ENCODE measurements around the gene PCDHGB6.
"Not testable (repeated sequence)": the region's sequence is repeated elsewhere in the genome, so short reads cannot be mapped to it uniquely, and the experiment has no call there.

PCDHGB6 gene

DNA sequence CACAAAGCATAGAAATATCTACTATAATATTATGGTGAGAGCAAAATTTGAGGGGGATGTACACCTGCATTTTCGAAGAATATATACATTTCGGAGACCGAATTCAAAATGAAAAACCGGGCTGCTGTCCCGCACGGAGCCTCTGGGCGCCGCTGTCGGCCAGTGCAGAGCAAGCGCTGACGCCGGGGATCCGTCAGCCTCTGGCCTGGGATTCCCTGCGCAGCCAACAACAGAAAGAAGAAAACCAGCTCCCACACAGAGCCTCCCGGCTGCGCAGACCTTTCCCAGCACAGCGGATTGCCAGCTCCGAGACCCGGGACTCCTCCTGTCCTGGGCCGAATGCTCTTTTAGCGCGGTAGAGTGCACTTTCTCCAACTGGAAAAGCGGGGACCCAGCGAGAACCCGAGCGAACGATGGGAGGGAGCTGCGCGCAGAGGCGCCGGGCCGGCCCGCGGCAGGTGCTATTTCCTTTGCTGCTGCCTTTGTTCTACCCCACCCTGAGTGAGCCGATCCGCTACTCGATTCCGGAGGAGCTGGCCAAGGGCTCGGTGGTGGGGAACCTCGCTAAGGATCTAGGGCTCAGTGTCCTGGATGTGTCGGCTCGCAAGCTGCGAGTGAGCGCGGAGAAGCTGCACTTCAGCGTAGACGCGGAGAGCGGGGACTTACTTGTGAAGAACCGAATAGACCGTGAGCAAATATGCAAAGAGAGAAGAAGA lies at the start of gene PCDHGB6:
PCDHGB6 (plus strand) TSS at position 232 of the 716 bp plus-strand sequence; CDS start at position 414, 182 bp downstream.
- DNase-seq: peak; percentile 56
- H3K4me1 Mint-ChIP-seq: not testable (repeated sequence)
- Mint-ChIP-seq H3K27ac (peak within 1 kb of the TSS; percentile 75), H3K4me3 (peak within 1 kb of the TSS; percentile 23), H3K27me3 (peaks cover 66% of the 10 kb centered on the region), H3K9me3 (peaks cover 19% of the 10 kb centered on the region), H3K36me3 (peaks cover 14% of the 10 kb centered on the region)
- CTCF ChIA-PET: interaction anchor here (0.6 to 1.8 kb wide), 7 partner anchors 10 to 156 kb away, joined by 3 to 5 read pairs (median 3); partner anchors contain the start of gene PCDHGA3

DNA sequence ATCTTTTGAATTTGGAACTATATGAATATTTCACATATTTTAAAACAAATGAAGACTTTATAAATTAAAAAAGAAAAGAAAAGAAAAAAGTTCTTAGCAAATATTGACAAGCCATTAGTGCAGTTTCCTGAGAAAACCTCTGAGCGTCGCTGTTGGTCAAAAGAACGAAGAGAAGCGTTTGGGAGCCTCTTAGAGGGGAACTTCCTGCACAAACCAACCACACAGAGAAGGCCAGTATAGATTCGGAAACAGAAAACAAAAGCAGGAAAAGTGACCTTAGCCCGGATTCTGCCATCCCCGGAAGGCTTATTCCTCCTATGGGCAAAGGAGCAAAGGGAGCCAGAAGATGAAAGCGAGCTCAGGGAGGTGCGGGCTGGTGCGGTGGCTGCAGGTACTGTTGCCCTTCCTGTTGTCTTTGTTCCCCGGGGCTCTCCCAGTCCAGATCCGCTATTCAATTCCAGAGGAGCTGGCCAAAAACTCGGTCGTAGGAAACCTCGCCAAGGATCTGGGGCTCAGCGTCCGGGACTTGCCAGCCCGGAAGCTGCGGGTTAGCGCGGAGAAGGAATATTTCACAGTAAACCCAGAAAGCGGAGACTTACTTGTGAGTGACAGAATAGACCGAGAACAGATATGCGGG lies 47.9 kb upstream of the PCDHGB6 start, which contains the start of gene PCDHGB2:
PCDHGB2 (plus strand) TSS at position 205 of the 637 bp plus-strand sequence; CDS start at position 347, 142 bp downstream.
- H3K27ac Mint-ChIP-seq: peak within 1 kb of the TSS; percentile 33
- no peaks in the 10 kb centered on the region for H3K4me1 Mint-ChIP-seq
- peaks cover 63% of the 10 kb centered on the region for H3K27me3 Mint-ChIP-seq
- CTCF ChIA-PET: interaction anchor here (0.7 to 1.1 kb wide), 5 partner anchors 10 to 204 kb away, joined by 3 to 6 read pairs (median 4); partner anchors contain the start of genes PCDHGA11, PCDHGA3 and PCDHGB3
- DNase-seq: no peak
- H3K36me3 Mint-ChIP-seq: peaks cover 12% of the 10 kb centered on the region
- H3K9me3 Mint-ChIP-seq: peaks cover 38% of the 10 kb centered on the region
- H3K4me3 Mint-ChIP-seq: peak within 1 kb of the TSS; percentile 65

DNA sequence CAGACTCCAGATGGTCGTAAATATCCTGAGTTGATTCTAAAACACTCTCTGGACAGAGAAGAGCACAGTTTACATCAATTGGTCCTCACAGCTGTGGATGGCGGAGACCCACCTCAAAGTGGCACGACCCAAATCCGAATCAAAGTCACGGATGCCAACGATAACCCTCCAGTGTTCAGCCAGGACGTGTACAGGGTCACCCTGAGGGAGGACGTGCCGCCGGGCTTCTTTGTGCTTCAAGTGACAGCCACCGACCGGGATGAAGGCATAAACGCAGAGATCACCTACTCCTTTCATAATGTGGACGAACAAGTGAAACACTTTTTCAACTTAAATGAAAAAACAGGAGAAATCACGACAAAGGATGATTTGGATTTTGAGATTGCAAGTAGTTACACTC lies 47.1 kb upstream of the PCDHGB6 start:
- H3K36me3 Mint-ChIP-seq: peaks cover 12% of the 10 kb centered on the region
- no peaks in the 10 kb centered on the region for H3K4me1 Mint-ChIP-seq
- CTCF ChIA-PET: interaction anchor here (0.7 to 1.1 kb wide), 2 partner anchors 9 to 152 kb away, joined by 3 to 6 read pairs; partner anchors contain the start of gene PCDHGB3
- peak overlapping the region; percentile 18 for H3K4me3 Mint-ChIP-seq
- H3K9me3 Mint-ChIP-seq: peaks cover 41% of the 10 kb centered on the region
- peaks cover 63% of the 10 kb centered on the region for H3K27me3 Mint-ChIP-seq
- peak overlapping the region; percentile 42 for H3K27ac Mint-ChIP-seq
- no peak for DNase-seq

DNA sequence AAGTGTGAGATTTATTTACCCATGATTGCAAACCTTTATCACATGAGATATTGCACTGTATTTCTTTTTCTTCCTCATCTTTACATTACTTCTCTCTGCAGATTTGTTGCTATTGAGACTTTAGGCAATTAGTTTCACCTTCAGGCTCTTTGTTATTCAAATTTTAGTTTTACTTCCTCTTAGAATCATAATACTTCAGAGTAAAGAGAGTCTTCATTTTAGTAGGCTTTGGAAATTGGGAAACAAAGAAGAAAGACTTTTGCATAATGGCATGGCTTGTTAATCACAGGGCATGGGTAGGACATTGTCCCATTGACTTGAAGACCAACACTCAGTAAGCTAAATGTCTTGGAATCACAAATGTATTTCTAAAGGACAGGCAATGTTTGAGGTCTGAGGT lies 45.1 kb upstream of the PCDHGB6 start:
- Mint-ChIP-seq H3K4me1 (no peaks in the 10 kb centered on the region), H3K27ac (no peak overlapping the region), H3K36me3 (peaks cover 12% of the 10 kb centered on the region), H3K9me3 (peaks cover 38% of the 10 kb centered on the region), H3K4me3 (no peak overlapping the region), H3K27me3 (peaks cover 63% of the 10 kb centered on the region)
- CTCF ChIA-PET: interaction anchor here (1.5 kb wide), 1 partner anchor 44 kb away, joined by 4 read pairs; no protein-coding TSS in a partner anchor
- no peak for DNase-seq

DNA sequence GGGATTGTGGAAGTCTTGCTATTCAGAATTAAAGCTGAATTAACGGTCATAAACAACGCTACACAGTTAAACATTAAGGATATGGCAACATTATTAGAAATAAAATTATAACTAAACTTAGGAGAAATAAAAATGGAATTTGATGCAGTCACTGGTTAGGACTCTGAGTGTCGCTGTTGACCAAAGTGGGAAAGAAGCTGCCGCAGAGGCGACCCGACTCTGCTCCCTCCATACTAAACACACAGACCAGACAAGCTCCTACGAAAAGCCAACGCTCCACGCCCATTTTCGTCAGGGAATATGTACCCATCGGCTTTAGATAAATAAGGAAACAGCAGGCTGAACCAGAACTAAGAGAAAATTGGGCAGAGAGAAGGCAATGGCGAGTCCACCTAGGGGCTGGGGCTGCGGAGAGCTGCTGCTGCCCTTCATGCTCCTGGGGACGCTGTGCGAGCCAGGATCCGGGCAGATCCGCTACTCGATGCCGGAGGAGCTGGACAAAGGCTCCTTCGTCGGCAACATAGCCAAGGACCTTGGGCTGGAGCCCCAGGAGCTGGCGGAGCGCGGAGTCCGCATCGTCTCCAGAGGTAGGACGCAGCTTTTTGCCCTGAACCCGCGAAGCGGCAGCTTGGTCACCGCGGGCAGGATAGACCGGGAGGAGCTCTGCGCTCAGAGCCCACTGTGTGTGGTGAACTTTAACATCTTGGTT lies 43.7 kb upstream of the PCDHGB6 start, which contains the start of gene PCDHGA5:
PCDHGA5 (plus strand) TSS at position 211 of the 709 bp plus-strand sequence; CDS start at position 380, 169 bp downstream.
- H3K36me3 Mint-ChIP-seq: peaks cover 12% of the 10 kb centered on the region
- no peak for DNase-seq
- peak within 1 kb of the TSS; percentile 24 for H3K27ac Mint-ChIP-seq
- peaks cover 38% of the 10 kb centered on the region for H3K9me3 Mint-ChIP-seq
- peaks cover 67% of the 10 kb centered on the region for H3K27me3 Mint-ChIP-seq
- no peaks in the 10 kb centered on the region for H3K4me1 Mint-ChIP-seq
- CTCF ChIA-PET: interaction anchor here (0.7 to 1.5 kb wide), 4 partner anchors 16 to 57 kb away, joined by 3 to 4 read pairs (median 3); partner anchors contain the start of genes PCDHGA1 and PCDHGA11
- H3K4me3 Mint-ChIP-seq: no peak within 1 kb of the TSS

DNA sequence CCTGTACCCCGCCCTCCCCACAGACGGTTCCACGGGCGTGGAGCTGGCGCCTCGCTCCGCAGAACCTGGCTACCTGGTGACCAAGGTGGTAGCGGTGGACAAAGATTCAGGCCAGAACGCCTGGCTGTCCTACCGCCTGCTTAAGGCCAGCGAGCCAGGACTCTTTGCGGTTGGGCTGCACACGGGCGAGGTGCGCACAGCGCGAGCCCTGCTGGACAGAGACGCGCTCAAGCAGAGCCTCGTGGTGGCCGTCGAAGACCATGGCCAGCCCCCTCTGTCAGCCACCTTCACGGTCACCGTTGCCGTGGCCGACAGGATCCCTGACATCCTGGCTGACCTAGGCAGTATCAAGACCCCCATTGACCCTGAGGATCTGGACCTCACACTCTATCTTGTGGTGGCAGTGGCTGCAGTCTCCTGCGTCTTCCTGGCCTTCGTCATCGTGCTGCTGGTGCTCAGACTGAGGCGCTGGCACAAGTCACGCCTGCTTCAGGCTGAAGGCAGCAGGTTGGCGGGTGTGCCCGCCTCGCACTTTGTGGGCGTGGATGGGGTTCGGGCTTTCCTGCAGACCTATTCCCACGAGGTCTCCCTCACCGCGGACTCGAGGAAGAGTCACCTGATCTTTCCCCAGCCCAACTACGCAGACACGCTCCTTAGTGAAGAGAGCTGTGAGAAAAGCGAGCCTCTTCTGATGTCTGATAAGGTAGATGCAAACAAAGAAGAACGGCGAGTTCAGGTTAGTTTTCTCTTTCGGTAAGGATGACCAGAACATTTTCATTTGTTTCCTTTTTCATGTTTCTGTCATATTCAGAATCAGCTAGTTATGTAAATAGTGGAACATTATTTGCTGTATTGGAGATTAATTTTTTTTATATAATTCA lies 41.6 kb upstream of the PCDHGB6 start:
- Mint-ChIP-seq H3K27me3 (peaks cover 72% of the 10 kb centered on the region), H3K27ac (no peak overlapping the region), H3K4me1 (peaks cover 2% of the 10 kb centered on the region), H3K36me3 (peaks cover 8% of the 10 kb centered on the region), H3K9me3 (peaks cover 34% of the 10 kb centered on the region), H3K4me3 (no peak overlapping the region)
- no peak for DNase-seq
- CTCF ChIA-PET: no interaction called here

DNA sequence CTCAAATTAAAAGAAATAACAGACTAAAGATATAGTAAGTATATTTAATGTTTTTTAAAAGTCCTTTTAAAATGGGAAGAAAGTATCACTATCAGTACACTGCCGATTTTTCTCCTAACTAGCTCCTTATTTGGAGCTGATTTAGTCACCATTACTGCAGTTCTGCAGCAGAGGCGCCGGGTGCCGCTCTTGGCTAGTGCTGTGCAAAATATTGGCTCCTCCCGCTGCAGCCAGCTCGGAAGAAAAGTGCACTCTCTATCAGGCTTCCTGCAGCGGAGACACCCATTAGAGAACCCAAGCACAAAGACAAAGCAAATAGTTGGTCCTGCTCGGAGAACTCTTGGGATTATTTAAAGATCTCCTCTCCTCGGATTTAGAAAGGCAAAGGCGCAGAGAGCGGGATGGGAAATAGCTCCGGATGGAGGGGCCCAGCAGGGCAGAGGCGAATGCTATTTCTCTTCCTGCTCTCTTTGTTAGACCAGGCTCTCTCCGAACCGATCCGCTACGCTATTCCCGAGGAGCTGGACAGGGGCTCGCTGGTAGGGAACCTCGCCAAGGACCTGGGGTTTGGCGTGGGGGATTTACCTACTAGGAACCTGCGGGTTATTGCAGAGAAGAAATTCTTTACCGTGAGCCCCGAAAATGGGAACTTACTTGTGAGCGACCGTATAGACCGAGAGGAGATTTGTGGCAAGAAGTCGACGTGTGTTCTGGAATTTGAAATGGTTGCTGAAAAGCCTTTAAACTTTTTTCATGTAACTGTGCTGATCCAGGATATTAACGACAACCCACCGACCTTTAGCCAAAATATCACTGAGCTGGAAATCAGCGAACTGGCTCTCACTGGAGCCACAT lies 37.6 kb upstream of the PCDHGB6 start, which contains the start of gene PCDHGB3:
PCDHGB3 (plus strand) TSS at position 249 of the 855 bp plus-strand sequence; CDS start at position 402, 153 bp downstream.
- peaks cover 31% of the 10 kb centered on the region for H3K9me3 Mint-ChIP-seq
- no peak within 1 kb of the TSS for H3K27ac Mint-ChIP-seq

DNA sequence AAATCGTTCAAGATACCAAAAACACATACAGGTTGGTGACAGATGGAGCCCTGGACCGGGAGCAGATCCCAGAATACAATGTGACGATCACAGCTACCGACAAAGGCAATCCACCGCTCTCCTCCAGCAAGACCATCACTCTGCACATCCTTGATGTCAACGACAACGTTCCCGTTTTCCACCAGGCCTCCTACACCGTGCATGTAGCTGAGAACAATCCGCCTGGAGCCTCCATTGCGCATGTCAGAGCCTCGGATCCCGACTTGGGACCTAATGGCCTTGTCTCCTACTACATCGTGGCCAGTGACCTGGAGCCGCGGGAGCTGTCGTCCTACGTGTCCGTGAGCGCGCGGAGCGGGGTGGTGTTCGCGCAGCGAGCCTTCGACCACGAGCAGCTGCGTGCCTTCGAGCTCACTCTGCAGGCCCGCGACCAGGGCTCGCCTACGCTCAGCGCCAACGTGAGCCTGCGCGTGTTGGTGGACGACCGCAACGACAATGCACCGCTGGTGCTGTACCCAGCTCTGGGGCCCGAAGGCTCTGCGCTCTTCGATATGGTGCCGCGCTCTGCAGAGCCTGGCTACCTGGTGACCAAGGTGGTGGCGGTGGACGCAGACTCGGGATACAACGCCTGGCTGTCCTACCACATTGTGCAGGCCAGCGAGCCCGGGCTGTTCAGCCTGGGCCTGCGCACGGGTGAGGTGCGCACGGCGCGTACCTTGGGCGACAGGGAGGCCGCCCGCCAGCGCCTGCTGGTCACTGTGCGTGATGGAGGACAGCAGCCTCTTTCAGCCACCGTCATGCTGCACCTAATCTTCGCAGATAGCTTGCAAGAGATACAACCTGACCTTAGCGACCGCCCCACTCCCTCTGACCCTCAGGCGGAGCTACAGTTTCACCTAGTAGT lies 36.0 kb upstream of the PCDHGB6 start:
- H3K27me3 Mint-ChIP-seq: peaks cover 70% of the 10 kb centered on the region
- peaks cover 4% of the 10 kb centered on the region for H3K4me1 Mint-ChIP-seq
- CTCF ChIA-PET: interaction anchor here (1.3 to 1.6 kb wide), 2 partner anchors 52 to 58 kb away, joined by 3 read pairs; partner anchors contain the start of genes PCDHGA12 and TAF7
- H3K36me3 Mint-ChIP-seq: peaks cover 4% of the 10 kb centered on the region
- no peak overlapping the region for H3K27ac Mint-ChIP-seq
- H3K4me3 Mint-ChIP-seq: no peak overlapping the region
- DNase-seq: no peak
- H3K9me3 Mint-ChIP-seq: peaks cover 27% of the 10 kb centered on the region

More for the DNA sequence above, 37.6 kb upstream of the PCDHGB6 start, which contains the start of gene PCDHGB3:
- H3K4me1 Mint-ChIP-seq: peaks cover 4% of the 10 kb centered on the region
- peaks cover 4% of the 10 kb centered on the region for H3K36me3 Mint-ChIP-seq
- CTCF ChIA-PET: interaction anchor here (0.7 to 2.0 kb wide), 27 partner anchors 10 to 549 kb away, joined by 3 to 12 read pairs (median 3); partner anchors contain the start of genes PCDHA5, PCDHGA12, PCDHGB4 and PCDHGB5
- peak within 1 kb of the TSS; percentile 62 for H3K4me3 Mint-ChIP-seq
- peak; percentile 53 for DNase-seq
- peaks cover 74% of the 10 kb centered on the region for H3K27me3 Mint-ChIP-seq

DNA sequence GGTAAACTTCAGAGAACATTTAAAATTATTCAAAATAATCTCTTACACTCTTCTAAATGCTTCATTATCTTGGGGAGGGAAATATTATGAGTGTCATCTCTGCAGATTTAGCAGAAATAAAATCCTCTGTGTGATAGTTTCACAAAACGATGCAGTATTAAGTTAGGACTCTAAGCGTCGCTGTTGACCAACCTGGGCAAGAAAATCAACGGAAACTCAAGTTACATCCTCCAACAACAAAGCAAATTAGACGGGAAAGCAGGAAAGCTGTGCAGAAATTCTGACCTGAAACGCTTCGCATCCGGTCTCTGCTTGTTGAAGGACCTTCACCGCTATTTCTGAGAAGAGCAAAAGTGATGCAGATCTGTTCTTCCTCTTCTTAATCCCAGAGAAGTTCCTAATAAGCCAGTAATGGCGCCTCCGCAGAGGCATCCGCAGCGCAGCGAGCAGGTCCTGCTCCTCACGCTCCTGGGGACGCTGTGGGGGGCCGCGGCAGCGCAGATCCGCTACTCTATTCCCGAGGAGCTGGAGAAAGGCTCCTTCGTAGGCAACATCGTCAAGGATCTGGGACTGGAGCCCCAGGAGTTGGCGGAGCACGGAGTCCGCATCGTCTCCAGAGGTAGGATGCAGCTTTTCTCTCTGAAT lies 34.0 kb upstream of the PCDHGB6 start, which contains the start of gene PCDHGA6:
PCDHGA6 (plus strand) TSS at position 219 of the 645 bp plus-strand sequence; CDS start at position 412, 193 bp downstream.
- no peak within 1 kb of the TSS for H3K27ac Mint-ChIP-seq
- peaks cover 4% of the 10 kb centered on the region for H3K4me1 Mint-ChIP-seq
- H3K36me3 Mint-ChIP-seq: peaks cover 4% of the 10 kb centered on the region
- CTCF ChIA-PET: interaction anchor here (1.0 to 1.7 kb wide), 6 partner anchors 17 to 140 kb away, joined by 3 to 6 read pairs (median 4); partner anchors contain the start of gene PCDHGA10
- DNase-seq: no peak
- H3K4me3 Mint-ChIP-seq: peak within 1 kb of the TSS; percentile 12
- peaks cover 67% of the 10 kb centered on the region for H3K27me3 Mint-ChIP-seq
- peaks cover 29% of the 10 kb centered on the region for H3K9me3 Mint-ChIP-seq

DNA sequence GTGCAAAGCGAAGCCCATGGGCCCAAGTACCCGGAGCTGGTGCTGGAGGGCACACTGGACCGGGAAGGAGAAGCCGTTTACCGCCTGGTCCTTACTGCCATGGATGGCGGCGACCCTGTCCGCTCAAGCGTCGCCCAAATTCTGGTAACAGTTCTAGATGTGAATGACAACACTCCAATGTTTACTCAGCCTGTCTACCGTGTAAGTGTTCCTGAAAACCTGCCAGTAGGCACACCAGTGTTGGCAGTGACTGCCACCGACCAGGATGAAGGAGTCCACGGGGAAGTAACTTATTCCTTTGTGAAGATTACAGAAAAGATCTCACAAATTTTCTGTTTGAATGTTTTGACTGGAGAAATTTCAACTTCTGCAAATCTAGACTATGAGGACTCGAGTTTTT lies 33.2 kb upstream of the PCDHGB6 start:
- Mint-ChIP-seq H3K9me3 (peaks cover 29% of the 10 kb centered on the region), H3K36me3 (peaks cover 4% of the 10 kb centered on the region), H3K4me3 (no peak overlapping the region), H3K27me3 (peaks cover 61% of the 10 kb centered on the region), H3K4me1 (peaks cover 4% of the 10 kb centered on the region), H3K27ac (no peak overlapping the region)
- CTCF ChIA-PET: interaction anchor here (1.0 to 1.6 kb wide), 4 partner anchors 22 to 139 kb away, joined by 3 to 6 read pairs (median 4); partner anchors contain the start of gene PCDHGA10
- no peak for DNase-seq

Data from activated naive CD4-positive, alpha-beta T cell treated with anti-CD3 and anti-CD28 coated beads, Interleukin-2, amount 10 ng/mL, durations not matched to agents 7 days and 5 days (primary cell).